ENCODE results near the gene MGAM2. TPM values are rescaled to one million over a fixed set of nuclear protein-coding genes. Genes with fewer than 3 reads are reported as not detected.

The MGAM2 gene
- total and polyA plus RNA-seq, 2 of the 13 experiments (the other 11 are each of a cell fraction or from before 2014, with no cell fraction given): 0.29 TPM; not detected in 1

- TF ChIP-seq PRDM4 (CRISPR knock-in tag; IDR thresholded peaks at IDR 0.05; ENCODE audit: borderline replicate concordance): no peak
- no peak for TF ChIP-seq ZNF446 (CRISPR knock-in tag; IDR thresholded peaks at IDR 0.05)
- TF ChIP-seq ZIK1 (CRISPR knock-in tag; IDR thresholded peaks at IDR 0.05; ENCODE audit: borderline replicate concordance, low read depth): no peak
- no peak for TF ChIP-seq ZNF33B (CRISPR knock-in tag; IDR thresholded peaks at IDR 0.05)
- no peak for TF ChIP-seq E2F5 (CRISPR knock-in tag; conservative IDR thresholded peaks at IDR 0.05)
- no peak for TF ChIP-seq HOXA7 (CRISPR knock-in tag; IDR thresholded peaks at IDR 0.05)
- TF ChIP-seq DNMT3B (CRISPR knock-in tag; conservative IDR thresholded peaks at IDR 0.05): no peak
- no peak for TF ChIP-seq WIZ (CRISPR knock-in tag; IDR thresholded peaks at IDR 0.05)
- TF ChIP-seq XRCC5 (optimal IDR thresholded peaks at IDR 0.05; ENCODE audit: low read length): no peak
- no peak for TF ChIP-seq ZC3H4 (CRISPR knock-in tag; IDR thresholded peaks at IDR 0.05; ENCODE audit: borderline replicate concordance)
- TF ChIP-seq ZNF232 (CRISPR knock-in tag; IDR thresholded peaks at IDR 0.05; ENCODE audit: borderline replicate concordance): no peak
- TF ChIP-seq NFIC (IDR thresholded peaks at IDR 0.05; ENCODE audit: low read length): 0 out of 2 replicates have a peak, but pooled peaks have one; percentile 43
- no peak for TF ChIP-seq CENPT (CRISPR knock-in tag; IDR thresholded peaks at IDR 0.05; ENCODE audit: low read depth)
- TF ChIP-seq ZNF274 (CRISPR knock-in tag; IDR thresholded peaks at IDR 0.05): no peak
- TF ChIP-seq RNF2 (conservative IDR thresholded peaks at IDR 0.05; ENCODE audit: low read depth): no peak
- TF ChIP-seq BRCA1 (CRISPR knock-in tag; IDR thresholded peaks at IDR 0.05): no peak
- no peak for TF ChIP-seq SATB2 (CRISPR knock-in tag; IDR thresholded peaks at IDR 0.05)
- TF ChIP-seq HNRNPL (IDR thresholded peaks at IDR 0.05; ENCODE audit: low read depth, low read length): no peak
- TF ChIP-seq ZNF225 (CRISPR knock-in tag; IDR thresholded peaks at IDR 0.05): no peak
- TF ChIP-seq ZNF776 (CRISPR knock-in tag; IDR thresholded peaks at IDR 0.05): no peak
- TF ChIP-seq ARHGAP35 (CRISPR knock-in tag; IDR thresholded peaks at IDR 0.05; ENCODE audit: borderline replicate concordance): no peak
- no peak for TF ChIP-seq ZSCAN5A (CRISPR knock-in tag; IDR thresholded peaks at IDR 0.05; ENCODE audit: borderline replicate concordance)
These were observed 6.7 kb upstream of the MGAM2 start (continued) for GRCh38 chr7:142104550-142105527.
